Urothelium cell line (cell line): ENCODE data around the gene CEACAM3.

Experiments used
- DNase-seq: peaks from one replicate; pipeline ENCODE4 v3.0.0; 2011; ENCODE audit warnings: low spot score, mixed read lengths
- FAIRE-seq: peaks from 2 replicates; lab custom pipeline; 2011; peaks lifted over from hg19 to GRCh38; lab: Jason Lieb, UNC

Gene CEACAM3

DNA sequence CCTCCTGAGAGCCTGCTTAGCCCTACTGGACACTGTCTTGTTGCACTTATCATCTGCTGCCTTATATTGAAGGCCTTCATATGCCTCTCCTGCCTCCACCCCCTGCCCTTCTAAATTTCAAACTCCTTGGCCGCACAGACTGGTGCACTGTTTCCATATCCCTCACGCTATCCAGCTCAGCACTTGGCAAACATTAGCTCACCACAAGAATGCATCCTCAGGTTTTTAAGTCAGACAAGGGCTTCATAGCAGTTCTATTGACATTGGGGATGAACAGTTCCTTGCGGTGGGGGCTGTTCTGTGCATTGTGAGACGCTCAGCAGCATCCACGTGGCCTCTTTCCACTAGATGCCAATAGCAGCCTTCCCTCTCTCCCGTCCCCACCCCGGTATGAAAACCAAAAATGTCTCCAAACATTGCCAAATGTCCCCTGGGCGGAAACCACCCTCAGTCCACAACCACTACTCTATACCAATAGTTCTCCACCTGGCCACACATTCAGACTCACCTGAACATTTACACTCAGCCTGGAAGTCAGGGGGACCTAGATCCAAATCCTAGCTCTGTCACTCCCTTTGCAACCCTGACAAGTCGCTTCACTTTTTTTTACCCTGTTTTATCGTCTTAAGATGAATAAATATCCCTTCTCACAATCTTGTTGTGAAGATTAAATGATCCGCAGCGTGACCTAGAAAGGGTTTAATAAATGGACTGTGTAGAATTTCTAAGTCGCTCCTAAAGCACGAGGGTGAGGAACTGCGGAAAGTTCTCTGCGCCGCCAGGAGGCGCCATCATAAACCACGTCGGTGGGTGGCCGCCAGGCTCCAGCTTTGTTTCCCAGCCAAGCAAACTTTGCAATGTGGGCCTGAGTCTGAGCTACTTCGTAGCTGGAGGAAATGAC is 3.6 kb upstream of the CEACAM3 start:
- no peak for FAIRE-seq
- peak; percentile 74 for DNase-seq

- no peak for FAIRE-seq
- DNase-seq = no peak
Observed at GRCh38 chr19:41793414-41793727, 3.0 kb upstream of the CEACAM3 start.

- FAIRE-seq (peak; percentile 95), DNase-seq (peak; percentile 29)
Observed at GRCh38 chr19:41795031-41795461, 1.3 kb upstream of the CEACAM3 start.

- FAIRE-seq (no peak), DNase-seq (no peak)
Observed at GRCh38 chr19:41796901-41797300, 514 bp downstream of the CEACAM3 start.

- FAIRE-seq (no peak), DNase-seq (no peak)
Observed at GRCh38 chr19:41799444-41800000, 3.1 kb downstream of the CEACAM3 start.

DNA sequence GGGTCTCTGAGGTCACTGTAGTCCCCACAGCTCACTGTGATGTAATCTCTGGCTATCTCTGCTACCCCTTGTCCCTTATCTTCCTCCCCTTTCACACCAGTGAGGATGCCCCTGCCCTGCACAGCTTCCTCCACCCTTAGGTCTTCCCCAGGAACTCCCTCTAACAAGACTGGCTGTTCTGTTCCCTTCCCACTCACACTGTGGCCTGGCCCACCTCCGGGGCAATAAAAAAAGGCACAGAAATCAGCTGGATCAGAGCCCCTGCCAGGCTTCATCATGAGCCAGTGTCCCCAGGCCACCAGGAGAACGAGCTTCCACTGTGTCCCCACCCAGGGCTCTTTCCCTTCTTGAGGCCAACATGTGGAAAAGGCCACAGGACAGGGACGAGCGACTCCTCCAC is 4.6 kb downstream of the CEACAM3 start:
- no peak for FAIRE-seq
- no peak for DNase-seq

DNA sequence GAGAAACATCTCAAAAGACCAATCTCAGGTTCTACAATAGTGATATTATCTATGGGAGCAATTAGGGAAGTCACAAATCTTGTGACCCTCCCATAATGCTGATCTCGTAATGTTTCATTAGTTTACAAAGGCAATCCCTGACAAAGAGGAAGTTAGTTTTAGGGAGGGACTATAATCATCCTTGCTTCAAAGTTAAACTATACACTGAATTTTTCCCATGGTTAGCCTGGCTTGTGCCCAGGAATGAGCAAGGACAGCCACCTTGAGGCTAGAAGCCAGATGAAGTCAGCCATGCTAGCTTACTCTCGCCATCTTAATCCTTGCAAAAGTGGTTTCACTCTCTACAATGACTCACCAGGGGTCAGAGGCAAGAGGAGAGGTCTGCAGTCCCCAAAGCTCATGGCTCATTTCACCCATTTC is 5.4 kb downstream of the CEACAM3 start:
- FAIRE-seq (no peak), DNase-seq (no peak)

GRCh38 chr19:41802770-41803169 is 6.4 kb downstream of the CEACAM3 start:
- FAIRE-seq = no peak
- no peak for DNase-seq

DNA sequence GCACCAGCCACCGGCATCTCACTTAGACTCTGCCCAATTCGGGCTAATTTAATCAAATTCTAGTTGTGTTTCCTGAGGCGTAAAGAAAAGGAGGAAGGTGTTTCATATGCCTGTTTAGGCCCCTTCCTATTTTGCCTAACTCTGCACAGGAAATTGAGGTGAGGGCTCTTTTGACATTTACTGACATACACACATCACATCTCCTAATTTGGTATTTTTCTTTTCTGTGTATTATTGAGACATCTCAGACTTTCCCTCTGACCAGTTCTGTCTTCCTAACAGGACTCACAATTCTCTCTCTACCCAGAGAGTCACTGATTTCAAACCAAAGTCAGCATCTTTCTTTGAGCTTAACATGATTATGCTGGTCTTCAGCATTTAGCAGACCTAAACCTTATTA is 7.9 kb downstream of the CEACAM3 start:
- no peak for FAIRE-seq

DNA sequence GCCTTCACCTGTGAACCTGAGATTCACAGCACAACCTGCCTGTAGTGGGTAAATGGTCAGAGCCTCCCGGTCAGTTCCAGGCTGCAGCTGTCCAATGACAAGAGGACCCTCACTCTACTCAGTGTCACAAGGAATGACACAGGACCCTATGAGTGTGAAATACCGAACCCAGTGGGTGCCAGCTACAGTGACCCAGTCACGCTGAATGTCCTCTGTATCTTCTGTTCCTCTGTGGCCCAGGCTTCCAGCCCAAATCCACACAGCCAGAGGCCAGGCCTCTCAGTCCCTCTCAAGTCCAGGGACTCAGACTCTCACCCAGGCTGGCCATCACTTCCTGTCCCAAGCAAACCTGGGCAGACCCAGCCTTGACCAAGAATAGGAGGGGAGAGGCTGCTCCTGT is 10.8 kb downstream of the CEACAM3 start:
- DNase-seq = no peak
- no peak for FAIRE-seq

More for the DNA sequence above, 7.9 kb downstream of the CEACAM3 start:
- no peak for DNase-seq

DNA sequence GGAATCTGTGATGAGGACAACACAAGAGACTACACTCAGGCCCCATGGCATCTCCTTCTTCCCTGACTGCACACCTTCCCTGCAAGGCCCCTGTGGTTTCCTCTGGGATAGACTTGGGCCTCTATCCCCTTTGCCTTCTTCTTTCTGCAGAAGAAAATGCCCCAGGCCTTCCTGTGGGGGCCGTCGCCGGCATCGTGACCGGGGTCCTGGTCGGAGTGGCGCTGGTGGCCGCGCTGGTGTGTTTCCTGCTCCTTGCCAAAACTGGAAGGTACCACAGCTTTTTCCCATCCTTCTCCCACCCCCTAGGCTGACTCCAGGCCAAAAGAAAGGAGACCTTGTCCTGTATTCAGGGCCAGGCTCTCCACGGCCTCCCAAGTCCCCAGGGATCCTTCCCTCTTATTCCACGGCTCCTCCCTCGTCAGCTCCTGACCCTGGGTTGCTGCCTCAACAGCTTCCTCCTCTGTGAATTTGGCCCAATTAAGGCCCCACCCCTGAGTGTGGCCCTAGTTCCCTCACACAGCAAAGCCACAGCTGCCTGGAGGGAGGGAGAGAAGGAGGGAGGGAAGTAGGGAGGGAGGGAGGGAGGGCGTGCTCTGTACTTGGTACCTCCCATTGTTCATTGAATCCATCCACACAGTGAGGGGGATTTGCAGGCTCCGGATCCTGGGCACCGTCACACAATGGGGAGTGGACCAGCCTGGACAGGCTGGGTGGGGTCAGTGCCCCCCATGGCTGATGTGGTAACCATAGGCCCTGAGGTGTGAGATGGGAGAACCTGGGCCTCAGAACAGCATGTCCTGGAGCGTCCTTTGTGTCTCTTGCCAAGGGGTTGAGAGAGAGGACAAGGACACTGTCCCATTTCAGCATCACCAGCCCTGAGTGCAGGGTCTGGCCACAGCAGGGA is 12.5 kb downstream of the CEACAM3 start:
- DNase-seq (no peak), FAIRE-seq (no peak)

GRCh38 chr19:41810301-41810700 is 13.9 kb downstream of the CEACAM3 start:
- no peak for DNase-seq
- FAIRE-seq = no peak

- no peak for DNase-seq
- FAIRE-seq = no peak
Observed at GRCh38 chr19:41811036-41811435, 14.6 kb downstream of the CEACAM3 start.

DNA sequence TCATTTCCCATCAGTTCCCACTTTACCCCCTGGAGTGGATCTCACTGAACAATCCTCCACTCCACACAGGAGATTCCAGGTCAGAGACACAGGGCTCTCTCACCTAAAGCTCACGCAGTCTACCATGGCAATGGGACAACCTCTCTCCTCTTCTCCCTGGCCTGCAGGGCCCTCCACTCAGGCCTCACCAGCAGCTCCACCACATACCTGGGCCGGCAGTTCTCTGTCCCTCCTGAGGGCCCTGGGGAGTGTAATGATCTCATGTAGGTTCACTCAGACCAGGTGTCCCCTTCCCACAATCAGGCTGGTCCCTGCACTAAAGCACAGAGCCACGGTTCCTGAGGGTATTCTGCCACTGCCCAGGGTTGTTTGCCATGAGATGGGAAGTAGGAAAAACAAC is 15.6 kb downstream of the CEACAM3 start:
- no peak for FAIRE-seq

DNA sequence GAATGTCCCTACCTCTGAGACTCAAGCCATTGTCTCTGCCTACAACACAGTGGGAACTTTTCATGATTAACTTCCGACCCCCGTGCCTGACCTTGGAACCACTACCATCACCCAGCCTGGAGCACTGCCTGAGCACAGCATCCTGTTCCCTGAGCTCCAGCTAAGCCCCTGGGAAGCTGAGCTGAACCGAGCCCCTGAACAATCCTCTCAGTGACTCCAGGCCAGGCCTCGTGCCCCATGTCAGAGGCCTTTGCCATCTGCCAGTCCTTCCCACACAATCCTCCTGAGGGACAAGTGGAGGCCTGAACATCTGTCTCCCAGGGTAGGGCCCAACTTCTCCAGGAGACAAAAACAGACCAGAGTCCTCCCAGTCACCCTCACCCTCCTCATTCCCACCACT is 17.5 kb downstream of the CEACAM3 start:
- FAIRE-seq (no peak), DNase-seq (no peak)

More for the DNA sequence above, 15.6 kb downstream of the CEACAM3 start:
- no peak for DNase-seq

DNA sequence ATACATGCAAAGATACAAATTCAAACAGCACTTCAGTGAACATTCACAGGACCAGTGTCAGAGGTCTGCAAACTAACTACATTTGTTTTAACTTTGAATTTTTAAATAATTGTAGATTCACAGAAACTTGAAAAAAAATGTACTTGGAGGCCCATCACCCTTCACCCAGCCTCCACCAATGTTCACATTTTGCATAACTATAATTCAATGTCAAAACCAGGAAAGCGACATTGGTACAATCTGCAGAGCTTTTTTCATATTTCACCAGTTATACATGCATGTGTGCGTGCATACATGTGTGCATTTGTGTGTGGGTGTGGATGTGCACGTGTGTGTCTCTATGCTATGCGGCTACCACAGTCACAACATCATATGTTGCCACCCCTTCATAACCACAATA is 18.9 kb downstream of the CEACAM3 start:
- DNase-seq (no peak), FAIRE-seq (no peak)

- FAIRE-seq = no peak
Observed at GRCh38 chr19:41816761-41817160, 20.4 kb downstream of the CEACAM3 start.

GRCh38 chr19:41821003-41821735 is 24.8 kb downstream of the CEACAM3 start:
- no peak for FAIRE-seq

More at GRCh38 chr19:41816761-41817160, 20.4 kb downstream of the CEACAM3 start:
- DNase-seq = no peak

GRCh38 chr19:41837981-41838708 is 41.8 kb downstream of the CEACAM3 start:
- FAIRE-seq (no peak), DNase-seq (no peak)

More at GRCh38 chr19:41821003-41821735, 24.8 kb downstream of the CEACAM3 start:
- peak; percentile 70 for DNase-seq

DNA sequence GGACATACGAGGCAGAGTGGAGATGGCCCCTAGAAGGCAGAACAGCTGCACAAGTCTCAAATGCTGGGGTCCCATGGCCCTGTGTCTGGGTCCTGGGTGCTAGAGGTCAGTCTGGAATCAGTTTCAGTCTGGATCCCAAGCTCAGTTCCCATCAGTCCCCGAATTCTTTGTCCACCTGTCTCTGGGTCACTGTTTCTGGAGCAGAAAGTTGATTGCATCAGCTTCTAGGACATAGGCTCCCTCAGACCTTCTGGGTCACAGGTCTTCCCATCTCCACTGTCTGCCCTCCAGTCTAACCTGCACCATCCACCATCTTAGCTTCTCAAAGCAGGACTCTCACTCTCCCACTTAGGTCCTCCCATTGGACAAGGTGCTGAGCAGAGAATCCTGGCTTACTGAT is 42.8 kb downstream of the CEACAM3 start:
- DNase-seq (no peak), FAIRE-seq (no peak)
